CD4-positive, alpha-beta T cell treated with Interleukin-2 at 100 ng/mL for 4 hours (primary cell): ENCODE results near the gene RNH1.
A peak's percentile ranks its signal among the peaks of the same experiment; 100 is the strongest.

ENCODE experiments used
- DNase-seq: peaks from one replicate; pipeline ENCODE4 v3.0.0-alpha.2; 2020; ENCODE audit warnings: low spot score

Gene RNH1

GRCh38 chr11:537622-538430 is 30.8 kb upstream of the RNH1 start:
- no peak for DNase-seq

- peak; percentile 96 for DNase-seq
Measured at GRCh38 chr11:536841-537621, 30.0 kb upstream of the RNH1 start, which contains the start of gene LRRC56. TSS of gene LRRC56 (plus strand) at chr11:537527. CDS start at chr11:540685, 3,158 bp downstream.

GRCh38 chr11:535519-536454 is 28.7 kb upstream of the RNH1 start, which contains the start of gene HRAS:
TSS of gene HRAS (minus strand) at chr11:535576.
- DNase-seq = peak; percentile 95

- no peak for DNase-seq
Measured at GRCh38 chr11:535210-535518, 28.1 kb upstream of the RNH1 start.

GRCh38 chr11:534396-535209 is 27.6 kb upstream of the RNH1 start:
- DNase-seq = peak; percentile 27

GRCh38 chr11:533586-534395 is 26.7 kb upstream of the RNH1 start:
- DNase-seq = no peak

- DNase-seq = no peak
Measured at GRCh38 chr11:532986-533585, 26.0 kb upstream of the RNH1 start.

- no peak for DNase-seq
Measured at GRCh38 chr11:532527-532985, 25.5 kb upstream of the RNH1 start.

GRCh38 chr11:531919-532526 is 25.0 kb upstream of the RNH1 start:
- no peak for DNase-seq

- no peak for DNase-seq
Measured at GRCh38 chr11:530960-531831, 24.2 kb upstream of the RNH1 start.

- no peak for DNase-seq
Measured at GRCh38 chr11:529728-530411, 22.8 kb upstream of the RNH1 start.

GRCh38 chr11:528815-529727 is 22.0 kb upstream of the RNH1 start:
- DNase-seq = no peak

- no peak for DNase-seq
Measured at GRCh38 chr11:528166-528814, 21.2 kb upstream of the RNH1 start.

GRCh38 chr11:526192-526591 is 19.1 kb upstream of the RNH1 start:
- DNase-seq = no peak

- DNase-seq = no peak
Measured at GRCh38 chr11:521177-521688, 14.2 kb upstream of the RNH1 start.
